Neuronal stem cell (in vitro differentiated cells): ENCODE data around the gene MRPL18.

Experiments
- DNase-seq: peaks from one replicate; pipeline ENCODE4 v3.0.0-alpha.2; 2013; ENCODE audit warnings: low spot score
- H2AFZ ChIP-seq: one replicate; pipeline ENCODE4 v1.6.1; 2013; ENCODE audit warnings: mild to moderate bottlenecking, low read length, inconsistent platforms
- H2AK5ac ChIP-seq: 2 replicates; pipeline ENCODE4 v1.6.1; 2013; ENCODE audit warnings: low read depth, mild to moderate bottlenecking, inconsistent platforms, low read length, moderate library complexity, mixed read lengths
- H2BK120ac ChIP-seq: 2 replicates; pipeline ENCODE4 v1.6.1; 2013; ENCODE audit warnings: low read depth, mild to moderate bottlenecking, inconsistent platforms, low read length, moderate library complexity, mixed read lengths
- H2BK12ac ChIP-seq: one replicate; pipeline ENCODE4 v1.6.1; 2013; ENCODE audit warnings: low read length, inconsistent platforms
- H2BK15ac ChIP-seq: 2 replicates; pipeline ENCODE4 v1.6.1; 2013; ENCODE audit warnings: mild to moderate bottlenecking, low read length, inconsistent platforms, mixed read lengths
- H2BK5ac ChIP-seq: one replicate; pipeline ENCODE4 v1.6.1; 2013; ENCODE audit warnings: inconsistent platforms, mild to moderate bottlenecking, low read length, moderate library complexity
- H3K14ac ChIP-seq: one replicate; pipeline ENCODE4 v1.6.1; 2013; ENCODE audit warnings: low read length, inconsistent platforms
- H3K18ac ChIP-seq: 2 replicates; pipeline ENCODE4 v1.6.1; 2013; ENCODE audit warnings: low read length, inconsistent platforms
- H3K23ac ChIP-seq: 2 replicates; pipeline ENCODE4 v1.6.1; 2013; ENCODE audit warnings: low read depth, mild to moderate bottlenecking, mixed read lengths, low read length, inconsistent platforms; ENCODE audit not compliant: poor library complexity
- H3K27ac ChIP-seq: replicated peaks from 3 replicates; pipeline ENCODE4 v1.5.1; 2013; ENCODE audit warnings: low read length, inconsistent platforms
- H3K27me3 ChIP-seq, 3 experiments: 2 replicates each; pipeline ENCODE4 v1.6.1; 2013; ENCODE audit warnings: low read length in 3 of 3, mild to moderate bottlenecking in 2 of 3, inconsistent platforms in 1 of 3, low read depth in 1 of 3, mixed read lengths in 1 of 3, moderate library complexity in 1 of 3; ENCODE audit not compliant: control insufficient read depth in 3 of 3, insufficient read depth in 3 of 3
- H3K36me3 ChIP-seq, 2 donors: replicated peaks in 1 of 2; 2 replicates each; pipeline ENCODE4 v1.6.1; 2013; ENCODE audit warnings: low read length in 2 of 2; ENCODE audit not compliant: control insufficient read depth in 2 of 2, insufficient read depth in 2 of 2
- H3K4ac ChIP-seq: 2 replicates; pipeline ENCODE4 v1.6.1; 2013; ENCODE audit warnings: inconsistent platforms, mild to moderate bottlenecking, low read length, moderate library complexity
- H3K4me1 ChIP-seq, 2 donors: 1 replicate in 1 of 2; 2 replicates in 1 of 2; pipeline ENCODE4 v1.6.1; 2013; ENCODE audit warnings: low read length in 2 of 2, low read depth in 1 of 2; ENCODE audit not compliant: control insufficient read depth in 2 of 2, insufficient read depth in 1 of 2
- H3K4me2 ChIP-seq: one replicate; pipeline ENCODE4 v1.6.1; 2013; ENCODE audit warnings: mild to moderate bottlenecking, low read length, inconsistent platforms; ENCODE audit not compliant: insufficient read depth, poor library complexity, severe bottlenecking
- H3K4me3 ChIP-seq, 2 donors: 2 replicates each; pipeline ENCODE4 v1.5.1; 2013; ENCODE audit warnings: low read length in 2 of 2, mild to moderate bottlenecking in 2 of 2, inconsistent platforms in 1 of 2, moderate library complexity in 1 of 2
- H3K79me1 ChIP-seq: one replicate; pipeline ENCODE4 v1.6.1; 2013; ENCODE audit warnings: low read depth, mild to moderate bottlenecking, inconsistent platforms, low read length, moderate library complexity
- H3K9ac ChIP-seq: one replicate; pipeline ENCODE4 v1.6.1; 2013; ENCODE audit warnings: mild to moderate bottlenecking, low read depth, low read length, inconsistent platforms; ENCODE audit not compliant: poor library complexity
- H3K9me3 ChIP-seq, 2 donors: replicated peaks in 1 of 2; 2 replicates each; pipeline versions ENCODE3 to v1.6.1; 2013; ENCODE audit warnings: low read length in 2 of 2, mild to moderate bottlenecking in 2 of 2, inconsistent platforms in 1 of 2, low read depth in 1 of 2, mixed read lengths in 1 of 2, moderate library complexity in 1 of 2; ENCODE audit not compliant: control insufficient read depth in 2 of 2, insufficient read depth in 1 of 2
- H4K8ac ChIP-seq: one replicate; pipeline ENCODE4 v1.6.1; 2013; ENCODE audit warnings: low read depth, mild to moderate bottlenecking, inconsistent platforms, low read length, moderate library complexity
- H4K91ac ChIP-seq: one replicate; pipeline ENCODE4 v1.6.1; 2013; ENCODE audit warnings: low read length, low read depth, mild to moderate bottlenecking, inconsistent platforms; ENCODE audit not compliant: poor library complexity
- WGBS, 2 donors: extraction: QIAGEN DNeasy Blood & Tissue Kit; methylation state at CpG; one replicate each; pipeline ENCODE4 v1.1.7; 2013; ENCODE audit warnings: missing lambda C conversion rate in 2 of 2, mixed read lengths in 1 of 2; ENCODE audit not compliant: insufficient read length in 2 of 2, insufficient replicate concordance in 1 of 2; ENCODE audit errors: extremely low coverage in 2 of 2; 5-methylcytosine and 5-hydroxymethylcytosine counted together

The MRPL18 gene

DNA sequence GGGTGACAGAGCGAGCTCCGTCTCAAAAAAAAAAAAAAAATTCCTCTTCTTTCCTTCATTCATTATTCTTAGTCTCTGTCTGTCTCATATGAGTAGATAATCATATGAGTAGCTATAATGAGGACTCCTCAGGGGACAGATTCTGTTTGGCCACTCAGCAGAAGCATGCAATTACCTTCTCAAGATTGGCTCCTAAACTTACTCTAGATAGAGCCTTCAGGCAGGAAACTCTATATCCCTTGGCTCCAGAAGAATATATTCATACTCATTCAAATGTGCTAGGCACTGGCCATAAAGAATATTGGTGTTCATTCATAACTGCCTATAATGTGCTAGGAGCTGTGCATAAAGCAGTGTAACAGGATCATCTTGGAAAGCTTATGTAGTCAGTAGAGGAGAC, 30.6 kb upstream of the MRPL18 start:
- Histone ChIP-seq H4K8ac (no peak overlapping the region), H3K4ac (no peak overlapping the region), H3K27ac (peak overlapping the region; percentile 84), H3K4me3 (no peak overlapping the region), H3K14ac (no peak overlapping the region), H3K23ac (no peak overlapping the region), H2AK5ac (no peak overlapping the region), H3K27me3 (no peaks in the 10 kb centered on the region), H3K9ac (no peak overlapping the region), H3K4me2 (no peak overlapping the region), H2AFZ (no peak overlapping the region), H3K36me3 (peaks cover 27 to 78% of the 10 kb centered on the region in 2 donors), H3K4me1 (peaks cover 16 to 25% of the 10 kb centered on the region in 2 donors), H3K79me1 (peaks cover 8% of the 10 kb centered on the region), H2BK12ac (no peak overlapping the region), H4K91ac (no peak overlapping the region), H3K9me3 (no peaks in the 10 kb centered on the region), H2BK120ac (no peak overlapping the region), H3K18ac (no peak overlapping the region), H2BK15ac (no peak overlapping the region), H2BK5ac (no peak overlapping the region)
- DNase-seq, result no peak
- WGBS, 2 donors, result no CpG with 5 or more reads among the region's 2 CpGs

DNA sequence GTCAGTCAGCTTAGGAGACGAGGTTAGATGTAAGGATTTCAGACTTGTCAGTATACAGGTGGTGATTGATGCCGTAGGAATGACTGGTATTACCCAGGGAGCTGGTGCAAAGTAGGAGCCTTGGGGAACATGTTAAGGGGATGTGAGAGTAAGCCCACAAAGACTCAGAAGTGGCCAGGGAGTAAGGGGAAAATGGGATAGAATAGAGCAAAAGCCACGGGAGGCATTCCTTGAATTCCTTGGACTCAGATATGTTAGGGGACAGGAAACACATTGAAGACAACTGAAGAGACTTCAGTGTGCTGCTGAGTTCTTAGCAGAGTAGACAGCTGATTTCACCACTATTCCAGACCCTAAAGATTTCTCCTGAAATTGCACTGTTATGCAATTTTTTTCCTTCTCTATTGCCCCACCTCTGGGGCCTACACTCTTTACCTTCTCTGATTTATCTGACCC, 29.6 kb upstream of the MRPL18 start:
- Histone ChIP-seq H2BK5ac (no peak overlapping the region), H3K4me2 (peak overlapping the region; percentile 72), H3K18ac (no peak overlapping the region), H3K27ac (peak overlapping the region; percentile 84), H3K9ac (no peak overlapping the region), H4K91ac (no peak overlapping the region), H3K4me3 (peak overlapping the region in 1 of 2 donors; percentile 75), H3K14ac (no peak overlapping the region), H3K36me3 (peaks cover 24 to 78% of the 10 kb centered on the region in 2 donors), H2BK15ac (no peak overlapping the region), H2BK120ac (no peak overlapping the region), H4K8ac (no peak overlapping the region), H3K4ac (no peak overlapping the region), H3K4me1 (peaks cover 16 to 28% of the 10 kb centered on the region in 2 donors), H3K23ac (no peak overlapping the region), H2AFZ (no peak overlapping the region), H3K79me1 (peaks cover 9% of the 10 kb centered on the region), H2AK5ac (no peak overlapping the region), H3K27me3 (no peaks in the 10 kb centered on the region), H2BK12ac (no peak overlapping the region), H3K9me3 (no peaks in the 10 kb centered on the region)
- no CpG with 5 or more reads among the region's 3 CpGs for WGBS, 2 donors
- DNase-seq, result peak; percentile 41

DNA sequence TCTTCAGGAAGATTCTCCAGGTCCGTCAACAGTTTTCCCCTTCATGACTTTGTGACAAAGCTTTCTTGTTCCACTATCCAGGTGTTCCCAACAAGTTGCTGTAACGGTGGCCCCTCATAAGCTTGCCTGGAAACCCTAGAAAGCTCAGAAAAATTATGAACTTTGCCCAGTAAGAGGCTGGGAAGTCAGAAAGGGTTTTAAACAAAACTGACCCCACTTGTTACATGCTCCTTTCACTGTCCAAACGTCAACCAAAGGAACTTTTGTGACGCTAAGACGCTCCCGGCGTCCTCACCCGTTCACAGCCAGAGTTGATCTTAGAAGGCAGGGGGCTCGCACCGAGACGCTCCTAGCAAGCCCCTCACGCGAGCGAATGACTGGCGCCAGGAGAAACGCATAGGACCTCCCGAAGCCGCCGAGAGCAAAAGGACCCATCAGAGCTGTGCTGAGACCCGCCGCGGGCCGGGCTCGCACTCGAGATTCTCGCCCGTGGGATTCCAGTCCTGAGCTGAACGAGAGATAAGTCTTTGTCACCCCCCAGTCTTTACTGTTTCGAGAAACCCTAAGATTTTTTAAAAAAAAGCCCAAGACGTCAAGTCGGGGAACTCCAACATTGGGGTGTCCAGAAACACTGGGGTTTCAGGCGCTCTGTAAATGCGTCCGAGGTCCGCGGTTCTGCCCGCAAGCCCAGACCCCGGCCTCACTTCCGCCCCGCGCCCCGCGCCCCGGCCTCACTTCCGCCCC, 29.0 kb upstream of the MRPL18 start:
- peak overlapping the region; percentile 66 for H2AK5ac ChIP-seq
- no peak overlapping the region for H4K91ac ChIP-seq
- peak overlapping the region; percentile 84 for H3K18ac ChIP-seq
- peak overlapping the region; percentile 25 to 75 for H3K4me3 ChIP-seq
- peak; percentile 32 for DNase-seq
- peaks cover 9% of the 10 kb centered on the region for H3K79me1 ChIP-seq
- H3K4me1 ChIP-seq, result peaks cover 16 to 28% of the 10 kb centered on the region in 2 donors
- peak overlapping the region; percentile 92 for H3K23ac ChIP-seq
- H4K8ac ChIP-seq, result no peak overlapping the region
- H3K27ac ChIP-seq, result peak overlapping the region; percentile 84
- H3K36me3 ChIP-seq, result peaks cover 26 to 78% of the 10 kb centered on the region in 2 donors
- WGBS, 2 donors, result no CpG with 5 or more reads among the region's 45 CpGs
- H2AFZ ChIP-seq, result peak overlapping the region; percentile 92
- H2BK15ac ChIP-seq, result no peak overlapping the region
- no peaks in the 10 kb centered on the region for H3K9me3 ChIP-seq
- H3K9ac ChIP-seq, result peak overlapping the region; percentile 37
- no peak overlapping the region for H2BK5ac ChIP-seq
- H3K14ac ChIP-seq, result no peak overlapping the region
- peak overlapping the region; percentile 72 for H3K4me2 ChIP-seq
- H2BK120ac ChIP-seq, result peak overlapping the region; percentile 13
- H3K27me3 ChIP-seq, result no peaks in the 10 kb centered on the region
- no peak overlapping the region for H2BK12ac ChIP-seq
- H3K4ac ChIP-seq, result no peak overlapping the region

DNA sequence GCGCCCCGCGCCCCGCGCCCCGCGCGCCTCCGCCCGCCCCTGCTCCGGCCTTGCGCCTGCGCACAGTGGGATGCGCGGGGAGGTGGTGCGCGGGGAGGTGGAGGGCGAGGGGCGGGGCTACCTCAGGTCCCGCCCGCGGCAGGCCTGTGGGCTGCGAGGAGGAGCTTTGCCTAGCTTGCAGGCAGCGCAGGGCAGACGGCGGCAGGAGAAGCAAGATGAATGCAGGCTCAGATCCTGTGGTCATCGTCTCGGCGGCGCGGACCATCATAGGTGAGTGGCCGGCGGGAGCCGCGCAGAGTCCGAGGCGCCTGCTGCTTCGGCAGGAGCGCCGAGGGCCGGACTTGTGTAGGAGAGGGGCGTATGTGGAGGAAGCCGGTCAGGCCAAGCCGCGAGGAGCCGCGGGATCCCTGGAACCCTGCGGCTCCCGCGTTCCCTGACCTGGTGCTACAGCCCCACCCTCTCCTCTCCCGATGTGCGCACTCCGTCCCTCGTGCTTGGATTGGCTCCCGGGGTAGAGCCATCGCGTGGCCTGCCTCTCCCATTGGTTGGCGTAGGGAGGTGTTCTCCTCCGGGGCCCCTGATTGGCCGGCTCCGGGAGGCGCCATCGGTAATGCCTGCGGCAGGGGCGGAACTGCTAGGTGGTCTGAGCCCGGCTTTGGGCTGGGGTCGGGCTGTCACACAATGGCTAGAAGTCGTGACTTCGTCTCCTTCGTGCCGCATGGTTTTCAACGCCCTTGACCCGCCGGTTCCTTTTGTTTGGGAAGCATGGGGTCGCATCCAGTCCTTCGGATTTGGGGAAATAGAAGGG, 28.2 kb upstream of the MRPL18 start, which contains the start of gene ACAT2:
Gene ACAT2, plus strand, starts transcription at position 173 of the 808 bp plus-strand sequence. Its CDS starts 43 bp downstream, at position 216.
- Histone ChIP-seq H2BK12ac (peak within 1 kb of the TSS; percentile 47), H3K27ac (peak within 1 kb of the TSS; percentile 100), H3K18ac (peak within 1 kb of the TSS; percentile 99), H3K27me3 (no peaks in the 10 kb centered on the region), H3K4ac (peak within 1 kb of the TSS; percentile 53), H3K4me3 (peak within 1 kb of the TSS; percentile 75 to 97), H2BK120ac (peak within 1 kb of the TSS; percentile 13), H3K14ac (no peak within 1 kb of the TSS), H3K4me1 (peaks cover 16 to 28% of the 10 kb centered on the region in 2 donors), H3K9me3 (no peaks in the 10 kb centered on the region), H3K9ac (peak within 1 kb of the TSS; percentile 93), H3K36me3 (peaks cover 28 to 78% of the 10 kb centered on the region in 2 donors), H2AFZ (peak within 1 kb of the TSS; percentile 92), H3K23ac (peak within 1 kb of the TSS; percentile 92), H2BK15ac (peak within 1 kb of the TSS; percentile 91), H3K79me1 (peaks cover 13% of the 10 kb centered on the region), H4K91ac (peak within 1 kb of the TSS; percentile 94), H2AK5ac (peak within 1 kb of the TSS; percentile 79), H3K4me2 (peak within 1 kb of the TSS; percentile 92), H2BK5ac (peak within 1 kb of the TSS; percentile 54), H4K8ac (peak within 1 kb of the TSS; percentile 97)
- DNase-seq, result peak; percentile 92
- no CpG with 5 or more reads among the region's 76 CpGs for WGBS, 2 donors
